Coronary artery (tissue), 2 donors: ENCODE data around the gene FOXP1.

Experiments used
- DNase-seq: peaks from one replicate; pipeline ENCODE4 v3.0.0-alpha.2; 2017; ENCODE audit warnings: low spot score
- H3K27ac ChIP-seq, 2 donors: fragments of 200-600 bp; sonication (generic); one replicate each; pipeline ENCODE4 v1.5.1; 2016 to 2019
- H3K4me3 ChIP-seq: fragments of 200-600 bp; sonication (generic); 2 replicates; pipeline ENCODE4 v1.5.1; 2016; ENCODE audit warnings: mild to moderate bottlenecking, moderate library complexity
- CTCF ChIP-seq: fragments of 200-600 bp; sonication (generic); IDR thresholded peaks from one replicate; pipeline ENCODE4 v1.5.1; 2019; ENCODE audit warnings: antibody characterized with exemption

The FOXP1 gene

GRCh38 chr3:71310980-71311660, 272.4 kb downstream of the FOXP1 start:
- Histone ChIP-seq H3K27ac (no peak overlapping the region), H3K4me3 (no peak overlapping the region)
- TF ChIP-seq CTCF: no peak
- DNase-seq: no peak

GRCh38 chr3:71310359-71310979, 273.1 kb downstream of the FOXP1 start:
- DNase-seq: no peak
- Histone ChIP-seq H3K27ac (peak overlapping the region in 1 of 2 donors; percentile 4), H3K4me3 (no peak overlapping the region)

GRCh38 chr3:71309886-71310285, 273.6 kb downstream of the FOXP1 start:
- no peak overlapping the region for H3K27ac ChIP-seq
- no peak for DNase-seq
- H3K4me3 ChIP-seq: no peak overlapping the region
- TF ChIP-seq CTCF: no peak

More at GRCh38 chr3:71310359-71310979, 273.1 kb downstream of the FOXP1 start:
- TF ChIP-seq CTCF: no peak

- DNase-seq: no peak
- no peak overlapping the region for H3K27ac ChIP-seq
- TF ChIP-seq CTCF: no peak
- H3K4me3 ChIP-seq: no peak overlapping the region
These were observed 274.2 kb downstream of the FOXP1 start for GRCh38 chr3:71309342-71309741.

GRCh38 chr3:71308836-71309235, 274.7 kb downstream of the FOXP1 start:
- no peak for DNase-seq
- no peak overlapping the region for H3K27ac ChIP-seq
- H3K4me3 ChIP-seq: no peak overlapping the region
- no peak for TF ChIP-seq CTCF

- H3K4me3 ChIP-seq: no peak overlapping the region
These were observed 275.4 kb downstream of the FOXP1 start for GRCh38 chr3:71307991-71308697.

More at GRCh38 chr3:71307991-71308697, 275.4 kb downstream of the FOXP1 start:
- no peak for TF ChIP-seq CTCF
- DNase-seq: no peak
- no peak overlapping the region for H3K27ac ChIP-seq
